LoVo (cell line): ENCODE measurements around the gene SPTBN5.

Experiments used
- DNase-seq: peaks from one replicate; pipeline ENCODE4 v3.0.0-alpha.2; 2016; ENCODE audit warnings: low spot score

Gene SPTBN5

DNA sequence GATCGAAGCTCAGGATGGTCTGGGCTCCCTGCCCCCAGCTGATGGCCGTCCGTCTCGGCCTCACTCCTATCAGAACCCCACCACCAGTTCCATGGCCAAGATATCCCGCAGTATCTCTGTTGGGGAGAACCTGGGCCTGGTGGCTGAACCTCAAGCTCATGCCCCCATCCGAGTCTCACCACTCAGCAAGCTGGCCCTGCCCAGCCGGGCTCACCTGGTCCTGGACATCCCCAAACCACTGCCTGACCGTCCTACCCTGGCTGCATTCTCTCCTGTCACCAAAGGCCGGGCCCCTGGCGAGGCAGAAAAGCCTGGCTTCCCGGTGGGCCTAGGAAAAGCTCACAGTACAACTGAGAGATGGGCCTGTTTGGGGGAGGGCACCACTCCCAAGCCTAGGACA, 70.4 kb downstream of the SPTBN5 start:
- no peak for DNase-seq

DNA sequence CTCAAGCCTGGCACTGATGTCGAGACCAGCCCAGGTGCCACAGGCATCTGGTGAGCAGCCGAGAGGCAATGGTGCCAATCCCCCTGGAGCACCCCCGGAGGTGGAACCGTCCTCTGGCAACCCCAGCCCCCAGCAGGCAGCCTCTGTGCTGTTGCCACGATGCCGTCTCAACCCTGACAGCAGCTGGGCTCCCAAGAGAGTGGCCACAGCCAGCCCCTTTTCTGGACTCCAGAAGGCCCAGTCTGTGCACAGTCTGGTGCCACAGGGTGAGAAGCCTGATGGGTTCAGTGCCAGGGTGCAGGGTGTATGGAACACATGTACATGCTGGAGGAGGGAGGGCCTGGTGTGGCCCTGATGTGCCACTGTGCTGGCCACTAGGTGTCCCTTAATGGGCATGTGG, 70.9 kb downstream of the SPTBN5 start:
- no peak for DNase-seq

DNA sequence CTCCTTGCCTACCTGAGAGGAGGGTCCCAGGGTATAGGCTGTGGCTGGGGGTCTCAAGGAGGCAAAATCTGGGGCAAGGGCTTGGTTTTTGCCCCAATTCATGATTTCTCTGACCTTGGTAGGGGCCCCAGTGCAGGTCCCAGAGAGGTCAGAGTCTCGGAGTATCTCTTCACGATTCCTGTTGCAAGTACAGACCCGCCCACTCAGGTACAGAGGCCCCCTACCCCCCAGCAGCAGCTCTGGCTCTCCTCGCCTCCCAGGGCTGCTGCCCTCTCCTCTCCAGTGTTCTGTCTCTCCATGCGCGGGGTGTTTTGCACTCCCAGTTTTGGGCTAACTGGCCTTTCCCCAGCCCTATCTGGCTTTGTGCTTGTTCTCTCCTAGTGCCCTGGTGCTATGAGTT, 71.4 kb downstream of the SPTBN5 start:
- no peak for DNase-seq

DNA sequence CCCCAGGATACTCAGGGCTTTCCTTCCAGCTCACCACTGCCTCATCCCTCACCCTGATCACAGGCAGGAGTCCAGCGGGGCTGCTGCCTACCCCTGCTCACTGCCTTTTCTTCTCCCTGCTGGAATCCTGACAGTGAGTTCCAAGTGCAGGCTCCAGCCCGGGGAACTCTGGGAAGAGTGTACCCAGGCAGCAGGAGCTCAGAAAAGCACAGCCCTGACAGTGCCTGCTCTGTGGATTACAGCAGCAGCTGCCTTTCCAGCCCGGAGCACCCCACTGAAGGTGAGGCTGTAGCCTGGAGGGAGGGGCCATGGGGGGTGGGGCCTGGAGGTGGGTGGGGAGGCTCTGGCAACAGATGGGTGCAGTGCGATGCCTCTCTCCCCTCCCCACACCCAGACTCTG, 72.0 kb downstream of the SPTBN5 start:
- DNase-seq = no peak

DNA sequence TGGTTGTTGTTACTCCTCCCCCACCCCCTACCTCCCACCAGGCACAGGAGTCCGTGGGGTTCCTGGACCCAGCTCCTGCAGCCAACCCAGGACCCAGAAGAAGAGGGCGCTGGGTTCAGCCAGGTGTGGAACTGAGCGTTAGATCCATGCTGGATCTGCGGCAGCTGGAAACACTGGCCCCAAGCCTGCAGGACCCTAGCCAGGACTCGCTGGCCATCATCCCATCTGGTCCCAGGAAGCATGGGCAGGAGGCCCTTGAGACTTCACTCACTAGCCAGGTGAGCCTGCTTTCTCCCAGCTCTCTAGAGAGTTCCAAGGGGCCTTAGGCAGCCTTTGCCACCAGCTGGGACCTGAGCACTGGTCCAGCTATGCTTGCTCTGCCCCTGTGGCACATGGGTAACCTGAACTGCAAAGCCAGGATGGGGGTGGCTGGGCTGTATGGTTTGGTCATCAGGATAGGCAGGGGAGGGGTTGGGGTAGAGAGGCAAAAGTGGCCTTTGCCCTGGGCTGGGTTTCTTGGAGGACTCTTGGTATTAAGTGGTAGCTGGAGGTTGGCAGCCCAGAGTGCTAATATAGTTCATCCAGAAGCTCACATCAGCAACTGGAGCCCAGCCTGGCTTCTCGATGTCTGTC, 72.9 kb downstream of the SPTBN5 start:
- no peak for DNase-seq

DNA sequence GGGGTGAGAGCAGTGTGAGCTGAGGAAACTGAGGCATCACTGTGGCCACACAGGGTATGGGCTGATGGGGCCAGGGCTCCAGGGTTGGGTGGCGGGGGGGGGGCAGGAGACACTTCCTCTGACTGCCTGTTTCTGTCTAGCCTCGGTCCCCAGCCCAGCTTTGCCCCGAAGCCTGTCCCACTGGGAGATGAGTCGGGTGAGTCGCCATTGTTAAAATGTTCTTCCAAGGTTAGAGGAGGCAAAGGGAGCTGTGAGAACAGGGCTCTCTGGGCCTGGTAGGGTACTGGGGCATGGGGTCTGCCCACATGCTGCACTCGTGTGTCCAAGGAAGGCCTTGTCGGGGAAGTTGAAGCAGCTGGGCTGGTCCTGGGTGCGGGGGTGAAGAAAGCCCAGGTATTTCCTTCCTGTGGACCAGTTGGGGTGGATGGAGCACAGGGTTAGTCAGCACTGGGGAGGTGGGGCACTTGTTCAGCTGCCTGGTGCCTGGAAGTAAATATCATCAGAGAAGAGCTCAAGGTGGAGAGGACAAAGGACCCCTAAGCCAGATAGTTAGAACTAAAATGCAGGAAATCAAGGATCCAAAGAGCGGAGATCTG, 74.3 kb downstream of the SPTBN5 start:
- no peak for DNase-seq

DNA sequence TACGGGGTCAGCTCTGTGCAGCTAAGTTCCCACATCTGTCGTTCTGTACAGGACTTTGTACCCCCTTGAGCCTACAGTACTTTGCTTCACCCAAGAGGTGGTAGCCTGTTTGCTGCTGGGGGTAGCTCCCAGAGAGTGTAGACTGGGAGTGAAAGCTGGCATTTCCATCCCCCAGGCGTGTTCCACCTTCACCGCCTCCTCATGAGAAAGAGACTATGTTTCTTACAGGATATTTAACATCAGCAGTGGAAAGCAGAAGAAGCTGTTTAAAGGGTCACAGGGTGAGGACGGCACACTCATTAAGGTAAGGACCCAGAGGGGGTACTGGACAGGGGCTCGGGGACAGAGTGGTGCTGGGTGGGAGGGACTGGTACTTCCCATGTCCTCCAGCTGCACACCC, 76.1 kb downstream of the SPTBN5 start:
- no peak for DNase-seq

DNA sequence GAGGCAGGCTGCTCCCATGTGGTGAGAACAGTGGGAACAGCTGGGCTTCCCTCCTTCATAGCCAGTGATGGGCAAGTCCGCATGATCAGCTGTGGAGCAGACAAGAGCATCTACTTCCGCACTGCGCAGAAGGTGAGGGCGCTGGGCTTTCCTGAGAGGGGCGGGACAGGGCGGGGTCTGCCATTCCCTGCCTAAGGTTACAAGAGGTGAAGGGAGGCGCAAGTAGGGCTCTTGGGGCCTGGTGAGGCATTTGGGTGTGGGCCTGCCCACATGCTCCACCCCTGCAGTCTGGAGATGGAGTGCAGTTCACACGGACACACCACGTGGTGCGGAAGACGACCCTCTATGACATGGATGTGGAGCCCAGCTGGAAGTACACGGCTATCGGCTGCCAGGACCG, 76.5 kb downstream of the SPTBN5 start:
- DNase-seq = no peak

DNA sequence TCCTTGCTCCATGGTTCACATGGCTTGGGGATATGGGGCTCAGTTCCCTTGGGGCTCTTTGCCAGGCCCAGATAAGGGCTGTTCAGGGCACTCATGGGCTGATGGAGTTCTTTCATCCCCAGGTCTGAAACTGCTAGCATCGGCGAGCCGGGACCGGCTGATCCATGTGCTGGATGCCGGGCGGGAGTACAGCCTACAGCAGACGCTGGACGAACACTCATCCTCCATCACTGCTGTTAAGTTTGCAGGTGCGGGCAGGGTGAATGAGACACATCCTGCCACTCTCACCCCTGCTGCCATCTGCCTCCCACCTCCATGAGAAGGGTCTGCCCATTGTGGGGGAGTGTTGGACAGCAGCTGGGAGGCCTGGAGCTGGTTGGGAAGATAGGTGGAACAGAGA, 77.1 kb downstream of the SPTBN5 start:
- no peak for DNase-seq

DNA sequence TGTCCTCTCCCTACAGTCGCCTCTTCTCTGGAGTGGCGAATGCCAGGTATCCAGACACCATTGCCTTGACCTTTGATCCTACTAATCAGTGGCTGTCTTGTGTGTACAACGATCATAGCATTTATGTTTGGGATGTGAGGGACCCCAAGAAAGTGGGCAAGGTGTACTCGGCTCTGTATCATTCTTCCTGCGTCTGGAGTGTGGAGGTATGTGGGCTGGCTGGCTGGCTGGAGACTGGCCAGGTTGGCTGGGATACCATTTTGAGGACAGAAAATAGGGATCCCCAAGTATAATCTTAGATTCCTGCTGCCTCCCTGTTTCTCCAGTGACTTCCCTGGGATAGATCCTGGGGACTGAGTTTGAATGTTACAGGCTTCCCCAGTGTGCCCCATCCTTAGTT, 79.3 kb downstream of the SPTBN5 start:
- no peak for DNase-seq

DNA sequence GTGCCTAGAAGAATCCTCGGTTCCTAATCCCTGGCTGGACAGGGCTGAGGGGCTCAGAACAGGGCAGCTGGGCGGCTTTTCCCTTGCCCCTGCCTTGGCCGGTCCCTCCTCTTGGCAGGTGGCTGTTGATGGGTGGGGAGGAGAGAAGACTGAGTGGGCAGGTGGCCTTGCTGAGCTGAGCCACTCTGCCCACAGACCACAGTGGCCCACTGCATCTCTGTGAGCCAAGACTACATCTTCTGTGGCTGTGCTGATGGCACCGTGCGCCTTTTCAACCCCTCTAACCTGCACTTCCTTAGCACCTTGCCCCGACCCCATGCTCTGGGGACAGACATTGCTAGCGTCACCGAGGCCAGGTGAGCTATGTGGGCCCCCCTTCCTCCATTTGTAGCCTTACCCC, 80.4 kb downstream of the SPTBN5 start:
- no peak for DNase-seq

DNA sequence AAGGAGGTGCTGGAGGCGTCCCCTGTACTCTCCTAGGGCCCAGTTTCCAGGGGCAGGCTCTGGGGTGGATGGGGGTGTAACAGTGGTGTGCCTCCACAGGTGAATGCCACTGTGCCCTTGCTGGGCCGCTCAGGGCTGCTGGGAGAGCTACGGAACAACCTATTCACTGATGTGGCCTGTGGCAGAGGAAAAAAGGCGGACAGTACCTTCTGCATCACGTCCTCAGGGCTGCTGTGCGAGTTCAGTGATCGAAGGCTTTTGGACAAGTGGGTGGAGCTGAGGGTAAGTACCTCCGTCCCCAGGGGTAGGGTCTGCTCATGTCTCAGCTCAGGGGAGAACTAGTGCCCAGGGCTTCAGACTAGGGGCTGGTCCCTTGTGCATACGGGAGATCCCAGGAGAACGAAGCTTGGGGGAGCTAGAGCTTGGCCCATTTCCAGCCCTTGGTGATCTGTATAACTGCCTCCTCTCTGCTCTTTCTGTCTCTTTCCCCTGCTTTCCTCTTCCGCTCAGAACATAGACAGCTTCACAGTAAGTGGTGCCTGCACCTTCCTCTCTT, 81.0 kb downstream of the SPTBN5 start:
- DNase-seq = no peak

DNA sequence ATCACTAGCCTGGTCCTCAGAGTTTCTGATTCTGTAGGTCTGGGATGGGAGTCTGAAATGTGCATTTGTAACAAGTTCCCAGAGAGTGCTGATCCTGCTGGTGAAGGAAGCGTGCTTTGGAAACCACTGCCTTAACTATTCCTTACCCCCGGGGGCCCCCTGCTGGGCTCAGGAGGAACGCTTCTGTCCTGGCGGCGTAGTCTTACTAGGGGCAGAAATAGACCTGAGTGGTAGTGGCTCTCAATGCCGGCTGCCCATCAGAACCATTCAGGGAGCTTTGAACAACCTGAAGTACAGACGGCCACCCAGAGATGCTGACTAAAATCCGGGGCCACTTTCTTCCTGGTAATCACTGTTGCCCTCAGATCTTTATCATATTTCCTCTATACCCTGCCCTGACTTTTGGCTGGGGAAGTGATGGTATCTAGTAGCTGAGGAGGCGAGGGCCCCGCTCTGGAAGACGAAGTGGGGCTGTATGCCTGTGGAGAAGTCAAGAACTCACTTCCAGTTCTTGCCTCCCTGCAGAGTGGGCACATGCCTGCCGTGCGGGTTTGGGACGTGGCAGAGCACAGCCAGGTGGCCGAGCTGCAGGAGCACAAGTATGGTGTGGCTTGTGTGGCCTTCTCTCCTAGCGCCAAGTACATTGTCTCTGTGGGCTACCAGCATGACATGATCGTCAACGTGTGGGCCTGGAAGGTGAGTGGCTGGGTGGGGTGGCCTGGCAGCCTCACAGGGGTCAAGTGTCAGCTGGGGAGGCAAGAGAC, 82.2 kb downstream of the SPTBN5 start:
- DNase-seq = peak; percentile 78

DNA sequence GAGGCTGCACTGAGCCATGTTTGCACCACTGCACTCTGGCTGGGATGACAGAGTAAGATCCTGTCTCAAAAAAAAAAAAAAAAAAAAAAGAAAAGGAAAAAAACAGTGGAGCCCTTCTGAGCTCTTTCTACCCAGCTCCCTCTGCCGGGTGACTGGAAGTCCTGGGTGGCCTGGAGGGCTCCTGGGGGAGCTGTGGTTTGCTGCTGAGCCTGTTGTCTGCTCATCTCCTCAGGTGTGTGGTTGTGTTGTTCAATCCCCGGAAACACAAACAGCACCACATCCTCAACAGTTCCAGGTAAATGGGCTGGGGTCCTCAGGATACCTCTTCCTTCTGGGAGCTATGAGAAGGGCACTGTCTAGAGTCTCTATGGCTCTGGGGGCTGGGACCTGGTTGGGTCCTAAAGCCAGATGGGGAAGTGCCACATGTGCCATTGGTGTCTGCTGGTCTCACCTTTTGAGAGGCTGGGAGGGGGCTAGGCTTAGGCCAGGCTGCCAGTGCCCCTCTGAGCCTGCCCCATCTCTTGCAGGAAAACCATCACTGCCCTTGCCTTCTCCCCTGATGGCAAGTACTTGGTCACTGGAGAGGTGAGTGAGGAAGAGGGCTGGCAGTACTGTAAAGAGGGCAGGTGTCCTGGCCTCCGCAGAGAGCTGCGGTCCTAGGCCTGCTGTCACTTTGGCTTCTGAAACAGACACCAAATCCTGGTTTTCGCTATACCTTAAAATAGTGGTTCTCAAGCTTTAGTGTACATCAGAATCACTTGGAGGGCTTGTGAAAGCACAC, 83.0 kb downstream of the SPTBN5 start:
- no peak for DNase-seq

DNA sequence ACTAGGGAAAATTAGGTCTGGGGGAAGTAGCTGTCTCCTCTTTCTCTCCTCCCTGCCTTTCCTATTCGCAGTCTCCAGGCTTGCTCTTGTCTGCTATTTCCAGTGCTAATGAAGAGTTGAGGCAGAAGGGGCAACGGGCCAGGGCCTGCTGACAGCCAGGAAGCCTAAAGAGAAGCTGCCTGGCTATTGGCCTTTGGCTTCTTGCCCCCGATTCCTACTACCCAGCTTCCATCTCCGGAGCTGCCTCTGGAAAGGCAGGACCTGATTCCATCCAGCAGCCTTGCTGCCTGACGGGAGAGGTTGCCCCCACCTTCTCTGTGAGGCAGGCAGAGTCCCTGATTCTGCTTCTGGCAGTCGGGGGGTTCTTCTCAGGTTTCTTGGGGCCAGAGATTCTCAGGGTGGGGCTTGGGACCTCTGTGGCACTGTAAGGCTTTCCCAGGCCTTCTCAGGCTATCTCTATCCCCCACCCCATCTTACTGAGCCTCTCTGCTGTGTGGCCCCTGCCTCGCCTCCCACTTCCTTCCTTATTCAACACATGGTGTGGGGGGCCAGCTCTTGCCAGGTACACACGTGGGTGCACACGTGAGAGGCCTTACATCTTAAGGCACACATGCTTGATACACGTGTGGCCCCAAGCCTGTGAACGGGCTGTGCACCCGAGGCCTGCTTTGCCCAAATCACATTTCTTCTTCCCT, 84.2 kb downstream of the SPTBN5 start:
- DNase-seq = no peak

DNA sequence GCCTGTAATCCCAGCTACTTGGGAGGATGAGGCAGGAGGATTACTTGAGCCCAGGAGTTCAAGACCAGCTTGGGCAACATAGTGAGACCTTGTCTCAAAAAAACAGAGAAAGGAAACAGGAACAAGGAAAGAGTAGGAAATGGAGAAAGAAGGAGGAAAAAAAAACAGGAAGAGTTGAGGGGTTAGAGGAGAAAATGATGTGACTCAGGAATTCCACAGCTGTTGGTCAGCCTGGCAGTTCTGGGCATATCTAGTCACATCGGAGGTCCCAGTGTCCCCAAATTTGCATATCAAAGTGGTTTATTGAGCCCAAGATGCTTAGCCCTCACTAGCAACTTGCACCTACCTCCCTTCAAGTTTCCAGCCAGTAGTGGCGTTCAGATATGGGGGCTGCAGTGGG, 84.7 kb downstream of the SPTBN5 start:
- no peak for DNase-seq

DNA sequence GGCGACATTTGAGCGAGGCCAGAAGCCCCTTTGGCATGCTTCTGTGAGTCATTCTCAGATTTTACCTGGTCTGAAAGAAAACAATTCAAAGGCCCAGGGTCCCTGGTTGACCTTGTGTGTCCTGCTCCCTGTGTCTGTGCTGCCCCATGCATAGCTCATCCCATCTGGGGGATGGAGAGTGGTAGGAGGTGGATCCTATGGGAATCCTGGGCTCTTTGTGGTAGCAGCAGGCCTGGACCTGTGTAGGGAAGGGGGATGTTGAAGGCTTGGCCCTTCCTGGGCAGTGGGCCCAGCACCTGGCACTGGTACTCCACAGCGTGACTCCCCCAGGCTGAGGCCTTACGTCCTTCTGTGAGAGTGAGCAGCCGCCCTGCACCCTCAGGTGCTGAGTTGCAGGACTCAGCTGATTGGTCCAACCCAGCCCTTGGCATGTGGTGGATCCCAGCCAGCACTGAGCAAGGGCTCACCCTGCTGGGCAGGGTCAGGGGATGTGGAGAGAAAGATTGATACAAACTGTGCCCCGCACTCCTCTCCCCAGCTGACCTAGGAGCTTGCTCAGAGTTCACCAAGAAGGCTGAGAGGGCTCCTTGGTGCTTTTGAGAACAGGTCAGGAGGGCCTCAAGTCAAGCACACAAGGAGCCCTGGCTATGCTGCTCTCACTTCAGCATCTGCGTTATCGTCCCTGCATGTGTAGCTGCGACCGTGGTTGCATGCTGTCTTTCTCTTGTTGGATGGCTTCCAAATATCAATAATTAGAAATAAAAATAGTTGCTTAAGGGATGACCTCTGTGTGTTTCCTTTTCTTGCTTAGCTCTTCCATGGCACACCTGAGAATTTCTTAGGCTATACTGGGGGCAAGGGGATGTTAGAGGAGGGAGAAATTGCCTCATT, 87.3 kb downstream of the SPTBN5 start:
- no peak for DNase-seq

DNA sequence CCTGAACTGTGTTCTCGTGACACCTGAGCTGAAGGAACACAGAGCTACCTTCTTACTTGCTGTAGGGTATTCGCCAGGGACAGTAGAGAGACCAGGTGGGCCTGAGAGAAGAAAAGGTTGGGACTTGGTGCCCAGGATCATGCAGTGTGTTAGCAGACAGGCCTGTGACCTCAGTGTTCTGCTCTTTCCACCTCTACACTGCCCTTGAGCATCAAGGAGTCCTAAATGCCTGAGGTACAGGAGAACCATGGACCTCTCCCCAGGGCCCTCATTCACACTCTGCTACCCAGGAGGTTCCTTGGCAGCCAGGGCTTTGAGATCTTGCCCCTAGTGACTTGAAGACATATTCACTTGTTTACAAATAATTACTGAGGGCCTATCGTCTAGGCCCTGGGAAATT, 88.1 kb downstream of the SPTBN5 start:
- no peak for DNase-seq

DNA sequence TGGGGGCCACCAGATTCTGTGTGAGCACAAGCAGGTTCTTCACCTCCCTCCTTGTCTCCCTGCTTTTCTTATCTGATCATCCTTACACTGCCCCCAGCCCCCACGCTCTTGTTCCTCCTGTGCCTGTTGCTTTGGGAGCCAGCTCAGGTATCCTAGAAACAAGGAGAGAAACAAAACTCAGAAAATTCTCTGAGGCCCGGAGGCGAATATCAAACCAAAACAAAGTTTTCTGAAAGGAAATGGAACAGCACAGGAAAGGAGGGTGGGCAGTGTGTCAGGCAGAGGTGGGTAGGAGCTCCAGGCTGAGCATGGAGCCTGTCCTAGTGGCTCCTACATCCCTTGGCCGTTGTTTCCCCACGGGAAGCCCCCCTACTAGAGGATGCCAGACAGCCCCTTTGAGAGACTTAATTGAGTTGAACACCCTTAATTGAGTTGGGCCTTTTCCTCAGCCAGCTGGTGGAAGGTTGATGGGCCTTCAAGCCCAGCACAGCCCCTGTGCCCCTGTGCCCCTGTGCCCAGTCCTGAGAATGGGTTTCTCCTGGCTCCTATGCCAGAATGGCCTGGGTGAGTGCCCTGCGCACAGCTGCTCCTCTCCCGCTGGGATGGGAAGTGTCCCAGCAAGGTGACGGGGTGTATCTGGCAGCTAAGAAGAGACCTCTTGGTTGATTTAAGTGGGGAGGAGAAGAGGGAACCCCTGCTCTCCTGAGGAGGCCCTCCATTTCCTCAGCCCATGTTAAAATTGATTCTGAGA, 88.8 kb downstream of the SPTBN5 start:
- DNase-seq = no peak

DNA sequence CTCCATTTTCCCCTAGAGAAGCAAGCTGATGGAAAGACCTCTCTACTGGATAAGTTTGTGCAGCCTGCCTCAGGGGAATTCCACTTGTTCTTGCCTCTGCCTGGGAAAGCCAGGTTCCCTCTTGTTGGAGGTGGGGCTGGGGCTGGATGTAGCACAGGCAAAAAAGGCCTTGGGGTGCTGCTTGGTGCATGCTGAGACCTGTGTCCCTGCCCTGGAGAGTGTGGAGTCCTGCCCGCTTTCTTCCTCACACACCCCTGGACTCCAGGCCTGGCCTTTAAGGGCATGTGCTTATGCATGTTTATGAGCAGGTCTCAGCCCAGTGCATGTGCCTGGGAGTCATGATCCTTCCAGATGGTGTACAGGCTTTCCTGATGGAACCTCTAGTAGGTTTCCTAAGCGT, 89.5 kb downstream of the SPTBN5 start:
- no peak for DNase-seq
